ENCODE data around the gene STX11. TPM values are rescaled to one million over a fixed set of nuclear protein-coding genes. Genes with fewer than 3 reads are reported as not detected.

The STX11 gene
- total and polyA plus RNA-seq, 2 experiments from 2014 or later, result 1.1 to 2.2 TPM

- Histone ChIP-seq H3K4me2 (ENCODE audit: unreplicated experiment) (no peak overlapping the region), H3K9ac (no peak overlapping the region), H3K27ac (no peak overlapping the region), H3K36me3 (ENCODE audit: low read depth) (no peaks in the 10 kb centered on the region), H2AFZ (no peak overlapping the region), H3K9me2 (ENCODE audit: insufficient read depth) (no peaks in the 10 kb centered on the region), H4K20me1 (ENCODE audit: insufficient read depth) (no peaks in the 10 kb centered on the region), H3K79me2 (ENCODE audit: insufficient read depth) (no peaks in the 10 kb centered on the region), H3K4me3 (no peak overlapping the region), H3K9me3 (ENCODE audit: low read depth) (no peaks in the 10 kb centered on the region), H3K4me1 (ENCODE audit: insufficient read depth) (no peaks in the 10 kb centered on the region), H3K27me3 (replicated peaks; ENCODE audit: insufficient read depth) (no peaks in the 10 kb centered on the region), H3F3A (ENCODE audit: insufficient read depth) (no peaks in the 10 kb centered on the region)
- TF ChIP-seq EZH2phosphoT487 (IDR thresholded peaks at IDR 0.05; ENCODE audit: insufficient read depth, low read depth) (no peak), EZH2 (IDR thresholded peaks at IDR 0.05; ENCODE audit: insufficient read depth, poor library complexity, severe bottlenecking) (no peak)
- in situ Hi-C loops (cut with MboI), result loop anchor here (10.0 kb wide), 1 partner anchor 379 kb away; no protein-coding TSS in a partner anchor
- no peak for DNase-seq
- 70 to 79% methylated on average over 1 of the region's 1 CpG for WGBS, 2 experiments (ENCODE audit: low coverage in 1 of 2, low lambda C conversion rate in 2 of 2, missing lambda C conversion rate in 2 of 2)
These were observed 44.1 kb upstream of the STX11 start for GRCh38 chr6:144106206-144106605.

- H3F3A ChIP-seq (ENCODE audit: insufficient read depth), result no peaks in the 10 kb centered on the region
- H3K79me2 ChIP-seq (ENCODE audit: insufficient read depth), result no peaks in the 10 kb centered on the region
- TF ChIP-seq EZH2phosphoT487 (IDR thresholded peaks at IDR 0.05; ENCODE audit: insufficient read depth, low read depth), result no peak
- TF ChIP-seq EZH2 (IDR thresholded peaks at IDR 0.05; ENCODE audit: insufficient read depth, poor library complexity, severe bottlenecking), result no peak
- no peaks in the 10 kb centered on the region for H3K9me3 ChIP-seq (ENCODE audit: low read depth)
- H3K36me3 ChIP-seq (ENCODE audit: low read depth), result no peaks in the 10 kb centered on the region
- H3K27ac ChIP-seq, result no peak overlapping the region
- in situ Hi-C loops (cut with MboI), result no loop called here
- WGBS, 2 experiments (ENCODE audit: low coverage in 1 of 2, low lambda C conversion rate in 2 of 2, missing lambda C conversion rate in 2 of 2), result 83 to 84% methylated on average over 5 of the region's 5 CpGs
- no peaks in the 10 kb centered on the region for H3K27me3 ChIP-seq (replicated peaks; ENCODE audit: insufficient read depth)
- no peaks in the 10 kb centered on the region for H3K9me2 ChIP-seq (ENCODE audit: insufficient read depth)
- H3K4me1 ChIP-seq (ENCODE audit: insufficient read depth), result no peaks in the 10 kb centered on the region
- H3K4me2 ChIP-seq (ENCODE audit: unreplicated experiment), result no peak overlapping the region
- no peak overlapping the region for H2AFZ ChIP-seq
- no peaks in the 10 kb centered on the region for H4K20me1 ChIP-seq (ENCODE audit: insufficient read depth)
- DNase-seq, result no peak
- H3K9ac ChIP-seq, result no peak overlapping the region
- no peak overlapping the region for H3K4me3 ChIP-seq
These were observed 40.1 kb upstream of the STX11 start for GRCh38 chr6:144110210-144110609.

- TF ChIP-seq EZH2 (IDR thresholded peaks at IDR 0.05; ENCODE audit: insufficient read depth, poor library complexity, severe bottlenecking) (no peak), EZH2phosphoT487 (IDR thresholded peaks at IDR 0.05; ENCODE audit: insufficient read depth, low read depth) (no peak)
- Histone ChIP-seq H3K9me3 (ENCODE audit: low read depth) (no peaks in the 10 kb centered on the region), H4K20me1 (ENCODE audit: insufficient read depth) (no peaks in the 10 kb centered on the region), H3K27me3 (replicated peaks; ENCODE audit: insufficient read depth) (no peaks in the 10 kb centered on the region), H2AFZ (no peak overlapping the region), H3K4me1 (ENCODE audit: insufficient read depth) (no peaks in the 10 kb centered on the region), H3K4me3 (no peak overlapping the region), H3F3A (ENCODE audit: insufficient read depth) (no peaks in the 10 kb centered on the region), H3K9me2 (ENCODE audit: insufficient read depth) (no peaks in the 10 kb centered on the region), H3K9ac (no peak overlapping the region), H3K36me3 (ENCODE audit: low read depth) (no peaks in the 10 kb centered on the region), H3K79me2 (ENCODE audit: insufficient read depth) (no peaks in the 10 kb centered on the region), H3K4me2 (ENCODE audit: unreplicated experiment) (no peak overlapping the region), H3K27ac (no peak overlapping the region)
- no peak for DNase-seq
- WGBS, 2 experiments (ENCODE audit: low coverage in 1 of 2, low lambda C conversion rate in 2 of 2, missing lambda C conversion rate in 2 of 2), result 83 to 89% methylated on average over 6 of the region's 6 CpGs
- in situ Hi-C loops (cut with MboI), result no loop called here
These were observed 37.0 kb upstream of the STX11 start for GRCh38 chr6:144113366-144113765.

GRCh38 chr6:144115219-144115618, 35.1 kb upstream of the STX11 start:
- Histone ChIP-seq H3K4me3 (no peak overlapping the region), H4K20me1 (ENCODE audit: insufficient read depth) (no peaks in the 10 kb centered on the region), H3K36me3 (ENCODE audit: low read depth) (no peaks in the 10 kb centered on the region), H3K9me2 (ENCODE audit: insufficient read depth) (no peaks in the 10 kb centered on the region), H3K4me1 (ENCODE audit: insufficient read depth) (no peaks in the 10 kb centered on the region), H3K4me2 (ENCODE audit: unreplicated experiment) (no peak overlapping the region), H2AFZ (no peak overlapping the region), H3K27me3 (replicated peaks; ENCODE audit: insufficient read depth) (no peaks in the 10 kb centered on the region), H3K9me3 (ENCODE audit: low read depth) (no peaks in the 10 kb centered on the region), H3K9ac (no peak overlapping the region), H3F3A (ENCODE audit: insufficient read depth) (no peaks in the 10 kb centered on the region), H3K79me2 (ENCODE audit: insufficient read depth) (no peaks in the 10 kb centered on the region), H3K27ac (no peak overlapping the region)
- no peak for TF ChIP-seq EZH2 (IDR thresholded peaks at IDR 0.05; ENCODE audit: insufficient read depth, poor library complexity, severe bottlenecking)
- TF ChIP-seq EZH2phosphoT487 (IDR thresholded peaks at IDR 0.05; ENCODE audit: insufficient read depth, low read depth), result no peak
- in situ Hi-C loops (cut with MboI), result no loop called here
- WGBS, 2 experiments (ENCODE audit: low coverage in 1 of 2, low lambda C conversion rate in 2 of 2, missing lambda C conversion rate in 2 of 2), result 78 to 80% methylated on average over 3 of the region's 3 CpGs
- no peak for DNase-seq

- H3K9me3 ChIP-seq (ENCODE audit: low read depth), result no peaks in the 10 kb centered on the region
- in situ Hi-C loops (cut with MboI), result no loop called here
- TF ChIP-seq EZH2 (IDR thresholded peaks at IDR 0.05; ENCODE audit: insufficient read depth, poor library complexity, severe bottlenecking), result no peak
- no peak for TF ChIP-seq EZH2phosphoT487 (IDR thresholded peaks at IDR 0.05; ENCODE audit: insufficient read depth, low read depth)
- H3K36me3 ChIP-seq (ENCODE audit: low read depth), result no peaks in the 10 kb centered on the region
- WGBS, 2 experiments (ENCODE audit: low coverage in 1 of 2, low lambda C conversion rate in 2 of 2, missing lambda C conversion rate in 2 of 2), result 72 to 75% methylated on average over 5 of the region's 5 CpGs
- no peaks in the 10 kb centered on the region for H3K9me2 ChIP-seq (ENCODE audit: insufficient read depth)
- H3K9ac ChIP-seq, result no peak overlapping the region
- no peak overlapping the region for H3K27ac ChIP-seq
- no peak overlapping the region for H2AFZ ChIP-seq
- no peaks in the 10 kb centered on the region for H3K27me3 ChIP-seq (replicated peaks; ENCODE audit: insufficient read depth)
- H3K4me2 ChIP-seq (ENCODE audit: unreplicated experiment), result no peak overlapping the region
- H3K79me2 ChIP-seq (ENCODE audit: insufficient read depth), result no peaks in the 10 kb centered on the region
- H3F3A ChIP-seq (ENCODE audit: insufficient read depth), result no peaks in the 10 kb centered on the region
- peak; percentile 9 for DNase-seq
- no peak overlapping the region for H3K4me3 ChIP-seq
- no peaks in the 10 kb centered on the region for H3K4me1 ChIP-seq (ENCODE audit: insufficient read depth)
- H4K20me1 ChIP-seq (ENCODE audit: insufficient read depth), result no peaks in the 10 kb centered on the region
These were observed 30.9 kb upstream of the STX11 start for GRCh38 chr6:144119376-144119775.

All from GM23248 (cell line).